Subcutaneous abdominal adipose tissue (tissue), 5 donors: ENCODE measurements around the gene PLA2G2E.
"Not testable (repeated sequence)": the region's sequence is repeated elsewhere in the genome, so short reads cannot be mapped to it uniquely, and the experiment has no call there.

Source experiments
- H3K27ac ChIP-seq: one replicate; pipeline ENCODE4 v1.7.0; 2013; ENCODE audit warnings: low read depth, mild to moderate bottlenecking, inconsistent platforms, low read length, moderate library complexity
- H3K27me3 ChIP-seq, 5 donors: one replicate each; pipeline ENCODE4 v1.7.0; 2013; ENCODE audit warnings: low read length in 5 of 5, inconsistent platforms in 1 of 5; ENCODE audit not compliant: control insufficient read depth in 5 of 5, insufficient read depth in 4 of 5
- H3K36me3 ChIP-seq, 5 donors: one replicate each; pipeline ENCODE4 v1.7.0; 2013; ENCODE audit warnings: low read length in 5 of 5; ENCODE audit not compliant: control insufficient read depth in 5 of 5, insufficient read depth in 5 of 5
- H3K4me1 ChIP-seq, 5 donors: one replicate each; pipeline ENCODE4 v1.7.0; 2013; ENCODE audit warnings: low read length in 5 of 5, mild to moderate bottlenecking in 3 of 5, moderate library complexity in 1 of 5; ENCODE audit not compliant: control insufficient read depth in 5 of 5, insufficient read depth in 5 of 5
- H3K4me3 ChIP-seq, 5 donors: one replicate each; pipeline ENCODE4 v1.7.0; 2013; ENCODE audit warnings: low read length in 5 of 5, low read depth in 1 of 5
- H3K9ac ChIP-seq, 5 donors: one replicate each; pipeline ENCODE4 v1.7.0; 2013; ENCODE audit warnings: low read length in 5 of 5, mild to moderate bottlenecking in 4 of 5, moderate library complexity in 3 of 5
- H3K9me3 ChIP-seq, 5 donors: one replicate each; pipeline ENCODE4 v1.7.0; 2013; ENCODE audit warnings: low read length in 5 of 5; ENCODE audit not compliant: control insufficient read depth in 5 of 5
- donor health status: healthy.
- donor health status: healthy.
- donor health status: healthy.
- donor health status: healthy.
- donor health status: healthy.

Gene PLA2G2E

DNA sequence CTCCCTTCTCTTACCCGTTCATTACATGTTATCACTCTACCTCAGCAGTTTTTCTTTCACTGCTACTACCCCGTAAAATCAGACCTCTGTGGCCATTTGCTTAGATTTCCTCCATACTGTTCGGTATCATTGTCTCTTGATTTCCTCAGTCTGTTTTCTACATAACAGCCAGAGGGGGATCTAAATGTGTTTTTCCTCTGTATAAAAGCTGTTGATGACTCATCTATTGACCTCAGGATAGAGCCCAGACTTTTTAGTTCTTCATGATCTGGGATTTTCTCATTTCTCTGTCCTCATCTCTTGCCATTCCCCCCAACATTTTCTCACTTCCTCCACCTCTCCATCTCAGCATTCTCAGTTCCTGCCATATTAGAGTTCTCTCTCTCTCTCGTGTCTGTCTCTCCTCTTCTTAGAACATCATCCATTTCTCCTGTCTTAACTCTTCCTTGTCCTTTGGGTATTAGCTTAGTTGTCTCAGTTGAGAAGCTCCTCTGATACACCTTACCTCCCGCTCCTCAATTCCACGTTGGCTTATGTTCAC lies 30.7 kb downstream of the PLA2G2E start:
- peaks cover 40 to 61% (median 51%) of the 10 kb centered on the region in 5 donors for H3K36me3 ChIP-seq

GRCh38 chr1:19892129-19892528 lies 31.3 kb downstream of the PLA2G2E start:
- Histone ChIP-seq H3K9me3 (no peaks in the 10 kb centered on the region), H3K27me3 (no peaks in the 10 kb centered on the region), H3K9ac (no peak overlapping the region), H3K36me3 (peaks cover 37 to 57% (median 47%) of the 10 kb centered on the region in 5 donors), H3K27ac (no peak overlapping the region), H3K4me3 (no peak overlapping the region), H3K4me1 (no peaks in the 10 kb centered on the region)

More for the DNA sequence above, 30.7 kb downstream of the PLA2G2E start:
- Histone ChIP-seq H3K4me1 (no peaks in the 10 kb centered on the region), H3K9ac (no peak overlapping the region), H3K4me3 (no peak overlapping the region), H3K9me3 (no peaks in the 10 kb centered on the region), H3K27me3 (no peaks in the 10 kb centered on the region), H3K27ac (no peak overlapping the region)

DNA sequence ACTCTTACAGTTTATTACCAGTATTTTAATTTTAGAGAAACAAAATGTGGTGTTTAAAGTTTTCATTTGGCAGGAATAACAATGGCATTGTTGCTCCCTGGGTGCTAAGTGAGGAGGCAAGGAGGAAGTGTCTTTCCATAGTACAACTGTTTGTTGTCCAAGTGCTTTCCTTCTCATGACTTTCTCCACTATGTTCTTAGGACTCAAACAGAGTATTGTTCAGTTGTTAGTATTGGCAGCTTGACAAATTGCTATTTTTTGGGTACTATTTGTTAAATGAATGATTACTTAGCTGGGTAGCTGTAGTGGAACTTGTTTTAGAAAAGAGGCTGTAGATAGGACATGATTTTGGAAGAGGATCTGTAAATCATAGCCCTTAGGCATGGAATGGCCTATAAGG lies 33.8 kb downstream of the PLA2G2E start:
- Histone ChIP-seq H3K9me3 (no peaks in the 10 kb centered on the region), H3K27me3 (no peaks in the 10 kb centered on the region), H3K27ac (no peak overlapping the region), H3K4me3 (no peak overlapping the region), H3K4me1 (peaks cover 0 to 4% (median 0%) of the 10 kb centered on the region in 5 donors), H3K36me3 (peaks cover 26 to 40% (median 32%) of the 10 kb centered on the region in 5 donors), H3K9ac (no peak overlapping the region)

DNA sequence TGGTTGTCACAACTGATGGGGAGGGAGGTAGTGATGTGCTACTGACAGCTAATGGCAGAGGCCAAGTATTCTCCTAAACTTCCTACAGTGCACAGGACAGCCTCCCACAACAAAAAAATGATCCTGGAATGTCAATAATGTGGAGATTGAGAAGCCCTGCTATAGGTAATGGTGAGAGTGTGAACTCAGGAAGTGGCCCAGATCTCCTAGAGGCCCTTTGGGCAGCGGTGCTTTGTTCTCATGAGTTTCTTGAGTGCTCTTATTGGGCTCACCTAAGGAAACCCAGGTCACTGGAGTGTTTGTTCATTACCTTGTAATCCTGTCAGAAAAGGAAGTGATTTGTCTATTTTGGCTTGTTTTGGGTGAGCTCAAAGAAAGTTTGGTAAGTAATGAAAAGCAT lies 35.3 kb downstream of the PLA2G2E start:
- Histone ChIP-seq H3K27ac (no peak overlapping the region), H3K9ac (no peak overlapping the region), H3K36me3 (peaks cover 16 to 26% (median 20%) of the 10 kb centered on the region in 5 donors), H3K4me1 (peaks cover 2 to 16% (median 12%) of the 10 kb centered on the region in 5 donors), H3K27me3 (no peaks in the 10 kb centered on the region), H3K9me3 (no peaks in the 10 kb centered on the region), H3K4me3 (no peak overlapping the region)

DNA sequence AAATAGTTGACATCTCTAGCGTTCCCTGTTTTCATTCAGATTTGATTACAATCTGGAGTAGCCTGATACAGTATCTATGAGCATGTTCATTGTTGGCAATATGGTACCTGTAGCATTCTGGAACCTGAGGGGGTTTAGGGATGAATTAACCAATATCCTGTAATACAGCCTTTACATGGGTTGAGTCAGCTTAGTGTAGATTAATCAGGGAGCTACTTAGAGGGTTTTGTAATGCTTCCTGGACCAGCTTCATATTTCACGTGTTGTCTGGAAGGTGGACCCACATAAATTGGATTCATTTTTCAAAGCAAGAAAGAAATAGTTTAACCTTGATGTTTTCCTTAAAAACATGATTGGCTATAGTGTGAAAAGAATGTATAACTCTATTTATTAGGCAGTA lies 37.6 kb downstream of the PLA2G2E start:
- H3K4me1 ChIP-seq = peaks cover 4 to 21% (median 17%) of the 10 kb centered on the region in 5 donors
- H3K27me3 ChIP-seq = no peaks in the 10 kb centered on the region
- H3K9ac ChIP-seq = peak overlapping the region in 1 of 5 donors; percentile 22
- no peaks in the 10 kb centered on the region for H3K9me3 ChIP-seq
- H3K4me3 ChIP-seq = no peak overlapping the region
- H3K27ac ChIP-seq = no peak overlapping the region
- peaks cover 0 to 5% (median 2%) of the 10 kb centered on the region in 5 donors for H3K36me3 ChIP-seq

DNA sequence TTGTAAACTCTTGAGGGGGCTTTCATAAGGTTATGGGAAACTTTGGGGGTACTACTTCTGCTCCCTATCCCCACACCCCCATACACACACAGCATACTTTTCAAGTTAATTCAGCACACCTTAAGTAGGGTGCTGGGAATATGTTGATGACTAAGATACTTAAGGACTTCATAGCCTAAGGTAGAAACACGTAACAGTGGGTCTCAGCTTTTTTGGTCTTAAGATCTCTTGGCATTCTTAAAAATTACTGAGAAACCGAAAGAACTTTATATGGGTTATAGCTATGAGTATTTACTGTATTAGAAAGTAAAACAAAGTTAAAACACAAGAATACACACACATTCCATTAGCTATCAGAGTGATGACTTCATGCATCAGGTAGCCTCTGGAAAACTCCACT lies 39.1 kb downstream of the PLA2G2E start:
- Histone ChIP-seq H3K4me3 (no peak overlapping the region), H3K9me3 (no peaks in the 10 kb centered on the region), H3K4me1 (peaks cover 4 to 21% (median 17%) of the 10 kb centered on the region in 5 donors), H3K9ac (peak overlapping the region in 1 of 5 donors; percentile 5), H3K27ac (no peak overlapping the region), H3K36me3 (no peaks in the 10 kb centered on the region), H3K27me3 (no peaks in the 10 kb centered on the region)

DNA sequence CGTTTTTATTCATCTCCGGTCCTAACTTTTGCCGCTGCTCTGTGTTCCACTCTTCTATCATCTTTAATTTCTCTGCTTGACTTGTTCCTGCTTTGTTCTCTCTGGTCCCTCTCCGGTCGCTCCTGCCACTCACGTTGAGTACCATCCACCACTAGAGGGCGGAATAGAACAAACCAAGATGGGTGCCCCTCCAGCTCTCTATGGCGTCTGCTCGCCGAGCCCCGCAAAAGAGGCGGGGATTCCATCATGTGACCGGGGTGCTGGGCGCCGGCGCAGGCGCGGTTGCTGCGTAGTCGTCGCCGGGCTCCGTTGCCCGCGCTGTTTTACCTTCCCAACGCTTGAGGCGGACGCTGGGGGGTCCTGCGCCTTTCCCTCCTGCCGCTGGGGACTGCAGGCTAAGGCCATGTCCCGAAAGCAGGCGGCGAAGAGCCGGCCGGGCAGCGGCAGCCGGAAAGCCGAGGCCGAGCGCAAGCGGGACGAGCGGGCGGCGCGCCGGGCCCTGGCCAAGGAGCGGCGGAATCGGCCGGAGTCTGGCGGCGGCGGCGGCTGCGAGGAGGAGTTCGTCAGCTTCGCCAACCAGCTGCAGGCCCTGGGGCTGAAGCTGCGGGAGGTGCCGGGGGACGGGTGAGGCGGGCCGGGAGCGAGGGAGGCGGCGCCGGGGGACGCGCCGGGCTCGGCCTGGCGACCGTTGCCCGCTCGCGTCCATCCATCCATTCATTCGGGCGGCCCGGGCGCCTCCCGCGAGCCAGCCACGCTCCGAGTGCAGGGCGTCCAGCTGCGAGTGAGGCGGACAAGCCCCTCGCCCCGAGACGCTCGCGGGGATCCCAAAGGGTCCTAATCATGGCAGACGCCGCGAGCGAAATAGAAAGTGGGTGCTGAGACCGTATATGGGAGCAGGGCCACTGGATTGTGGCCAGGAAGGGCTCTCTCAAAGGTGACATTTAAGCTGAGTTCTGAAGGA lies 41.0 kb downstream of the PLA2G2E start, which contains the start of gene OTUD3:
Gene OTUD3 (plus strand): TSS at position 285 of the 961 bp plus-strand sequence. CDS start 119 bp downstream, at position 404.
- H3K4me3 ChIP-seq = peak within 1 kb of the TSS; percentile 76 to 90 (median 83)
- H3K9me3 ChIP-seq = no peaks in the 10 kb centered on the region
- H3K36me3 ChIP-seq = no peaks in the 10 kb centered on the region
- H3K27me3 ChIP-seq = peaks cover 0 to 6% (median 3%) of the 10 kb centered on the region in 5 donors
- peak within 1 kb of the TSS; percentile 78 to 97 (median 90) for H3K9ac ChIP-seq
- peaks cover 4 to 21% (median 17%) of the 10 kb centered on the region in 5 donors for H3K4me1 ChIP-seq
- peak within 1 kb of the TSS; percentile 86 for H3K27ac ChIP-seq

DNA sequence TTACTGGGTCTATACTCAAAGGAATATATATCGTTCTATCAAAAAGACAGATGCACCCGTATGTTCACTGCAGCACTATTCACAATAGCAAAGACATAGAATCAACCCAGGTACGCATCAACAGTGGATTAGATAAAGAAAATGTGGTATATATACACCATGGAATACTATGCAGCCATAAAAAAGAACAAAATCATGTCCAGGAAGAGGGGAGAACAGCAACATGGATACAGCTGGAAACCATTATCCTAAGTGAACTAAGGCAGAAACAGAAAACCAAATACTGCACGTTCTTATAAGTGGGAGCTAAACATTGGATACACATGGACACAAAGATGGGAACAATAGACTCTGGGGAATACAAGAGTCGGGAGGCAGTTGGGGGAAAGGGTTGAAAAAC lies 42.6 kb downstream of the PLA2G2E start:
- not testable (repeated sequence) for H3K4me3 ChIP-seq, H3K27ac ChIP-seq, H3K27me3 ChIP-seq, H3K9me3 ChIP-seq, H3K36me3 ChIP-seq, H3K9ac ChIP-seq
- peaks cover 4 to 21% (median 17%) of the 10 kb centered on the region in 5 donors for H3K4me1 ChIP-seq

- no peak overlapping the region for H3K4me3 ChIP-seq
- H3K9me3 ChIP-seq = no peaks in the 10 kb centered on the region
Observed at GRCh38 chr1:19879661-19880060, 43.8 kb downstream of the PLA2G2E start.

DNA sequence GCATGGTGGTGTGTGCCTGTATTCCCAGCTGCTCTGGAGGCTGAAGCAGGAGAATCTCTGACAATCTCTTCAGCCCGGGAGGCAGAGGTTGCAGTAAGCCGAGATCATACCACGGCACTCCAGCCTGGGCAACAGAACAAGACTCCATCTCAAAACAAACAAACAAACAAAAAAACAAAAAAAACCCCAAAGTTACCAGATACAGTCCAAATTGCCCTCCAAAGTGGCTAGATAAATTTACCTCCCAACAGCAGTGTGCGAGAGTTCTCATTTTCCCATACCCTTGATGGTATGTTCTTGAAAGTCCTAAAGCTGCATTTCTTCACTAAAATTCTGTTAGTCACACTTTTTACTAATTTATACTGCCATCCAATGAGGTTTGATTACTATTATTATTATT lies 44.2 kb downstream of the PLA2G2E start:
- no peaks in the 10 kb centered on the region for H3K9me3 ChIP-seq
- peaks cover 3 to 10% (median 4%) of the 10 kb centered on the region in 5 donors for H3K27me3 ChIP-seq
- H3K4me1 ChIP-seq = peaks cover 4 to 18% (median 16%) of the 10 kb centered on the region in 5 donors
- H3K4me3 ChIP-seq = no peak overlapping the region
- H3K27ac ChIP-seq = no peak overlapping the region
- no peaks in the 10 kb centered on the region for H3K36me3 ChIP-seq
- H3K9ac ChIP-seq = no peak overlapping the region

More at GRCh38 chr1:19879661-19880060, 43.8 kb downstream of the PLA2G2E start:
- Histone ChIP-seq H3K27me3 (peaks cover 3 to 10% (median 4%) of the 10 kb centered on the region in 5 donors), H3K9ac (no peak overlapping the region), H3K27ac (no peak overlapping the region), H3K36me3 (no peaks in the 10 kb centered on the region), H3K4me1 (peaks cover 4 to 19% (median 17%) of the 10 kb centered on the region in 5 donors)
